Islet precursor cell (in vitro differentiated cells): Measurements from ENCODE around the gene PEX19.
A peak's percentile ranks its signal among the peaks of the same experiment; 100 is the strongest.

Experiments used
- DNase-seq: peaks from one replicate; pipeline ENCODE4 v3.0.0-alpha.2; 2018

The PEX19 gene

DNA sequence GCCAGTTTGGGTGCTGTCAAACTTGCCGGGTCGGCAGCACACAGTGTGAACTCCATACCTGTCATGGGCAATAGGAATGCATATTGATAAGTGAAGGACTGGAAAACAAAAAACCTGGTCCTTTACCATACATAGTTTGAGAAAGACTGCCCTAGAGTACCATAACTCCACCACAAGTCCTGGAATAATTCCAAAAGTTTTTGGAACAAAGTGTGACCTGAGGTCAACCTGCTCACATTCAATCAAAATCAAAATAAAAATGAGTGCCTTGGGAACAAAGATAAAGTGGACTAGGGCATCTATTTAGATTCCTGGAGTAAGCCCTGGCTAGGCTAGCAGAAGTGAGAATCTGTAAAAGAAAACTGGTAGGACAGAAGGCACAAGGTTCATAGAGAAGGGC, 7.6 kb downstream of the PEX19 start:
- DNase-seq: no peak

DNA sequence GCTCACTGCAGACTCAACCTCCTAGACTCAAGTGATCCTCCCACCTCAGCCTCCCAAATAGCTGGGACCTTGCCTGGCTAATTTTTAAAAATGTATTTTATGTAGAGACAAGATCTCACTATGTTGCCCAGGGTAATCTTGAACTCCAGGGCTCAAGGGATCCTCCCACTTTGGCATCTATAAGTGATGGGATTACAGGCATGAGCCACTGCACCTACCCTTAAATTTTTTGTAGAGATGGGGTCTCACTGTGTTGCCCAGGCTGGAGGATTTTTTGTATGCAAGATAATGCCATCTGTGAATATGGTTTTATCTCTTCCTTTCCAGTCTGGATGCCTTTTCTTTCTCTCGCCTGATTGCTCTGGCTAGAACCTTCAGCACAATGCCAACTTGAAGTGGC, 13.9 kb downstream of the PEX19 start:
- DNase-seq: no peak

DNA sequence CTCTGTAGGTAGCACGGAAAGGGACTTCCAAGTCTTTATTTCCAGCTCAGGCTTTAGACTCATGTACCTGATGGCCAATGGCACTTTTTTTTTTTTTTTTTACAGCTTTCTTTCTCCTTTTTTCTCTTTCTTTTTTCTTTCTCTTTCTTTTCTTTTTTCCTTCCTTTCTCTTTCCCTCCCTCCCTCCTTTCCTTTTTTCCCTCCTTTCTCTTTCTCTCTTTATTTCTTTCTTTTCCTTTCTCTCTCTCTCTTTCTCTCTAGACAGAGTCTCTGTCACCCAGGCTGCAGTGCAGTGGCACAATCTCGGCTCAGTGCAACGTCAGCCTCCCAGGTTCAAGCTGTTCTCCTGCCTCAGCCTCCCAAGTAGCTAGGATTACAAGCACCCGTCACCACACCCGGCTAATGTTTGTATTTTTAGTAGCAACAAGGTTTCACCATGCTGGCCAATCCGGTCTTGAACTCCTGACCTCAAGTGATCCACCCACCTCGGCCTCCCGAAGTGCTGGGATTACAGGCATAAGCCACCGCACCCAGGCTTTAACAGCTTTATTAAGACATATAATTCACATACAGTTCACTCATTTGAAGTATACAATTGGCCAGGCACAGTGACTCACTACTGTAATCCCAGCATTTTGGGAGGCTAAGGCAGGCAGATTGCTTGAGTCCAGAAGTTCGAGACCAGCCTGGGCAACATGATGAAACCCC, 17.5 kb downstream of the PEX19 start:
- DNase-seq: no peak

DNA sequence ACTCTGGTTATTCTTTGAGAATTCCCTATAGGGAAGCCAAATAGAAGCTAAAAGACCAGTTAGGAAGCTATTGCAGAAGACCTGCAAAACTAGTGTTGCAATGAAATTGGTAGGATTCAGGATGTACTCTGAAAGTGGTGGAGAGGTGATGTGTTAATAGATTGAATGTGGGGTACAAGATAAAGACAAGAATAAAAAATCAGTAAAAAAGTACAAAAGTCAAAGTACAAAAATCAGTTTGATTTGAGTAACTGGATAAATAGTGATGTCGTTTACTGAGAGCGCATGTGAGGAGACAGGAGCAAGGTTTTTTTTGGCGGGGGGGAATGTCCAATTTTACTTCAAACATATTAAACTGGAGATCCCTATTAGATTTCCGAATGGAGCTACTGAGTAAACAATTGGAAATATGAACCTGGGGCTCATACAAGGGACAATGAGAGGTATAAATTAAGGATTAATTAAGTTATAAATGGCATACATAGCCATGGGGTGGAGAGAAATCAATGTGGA, 20.1 kb downstream of the PEX19 start:
- no peak for DNase-seq

DNA sequence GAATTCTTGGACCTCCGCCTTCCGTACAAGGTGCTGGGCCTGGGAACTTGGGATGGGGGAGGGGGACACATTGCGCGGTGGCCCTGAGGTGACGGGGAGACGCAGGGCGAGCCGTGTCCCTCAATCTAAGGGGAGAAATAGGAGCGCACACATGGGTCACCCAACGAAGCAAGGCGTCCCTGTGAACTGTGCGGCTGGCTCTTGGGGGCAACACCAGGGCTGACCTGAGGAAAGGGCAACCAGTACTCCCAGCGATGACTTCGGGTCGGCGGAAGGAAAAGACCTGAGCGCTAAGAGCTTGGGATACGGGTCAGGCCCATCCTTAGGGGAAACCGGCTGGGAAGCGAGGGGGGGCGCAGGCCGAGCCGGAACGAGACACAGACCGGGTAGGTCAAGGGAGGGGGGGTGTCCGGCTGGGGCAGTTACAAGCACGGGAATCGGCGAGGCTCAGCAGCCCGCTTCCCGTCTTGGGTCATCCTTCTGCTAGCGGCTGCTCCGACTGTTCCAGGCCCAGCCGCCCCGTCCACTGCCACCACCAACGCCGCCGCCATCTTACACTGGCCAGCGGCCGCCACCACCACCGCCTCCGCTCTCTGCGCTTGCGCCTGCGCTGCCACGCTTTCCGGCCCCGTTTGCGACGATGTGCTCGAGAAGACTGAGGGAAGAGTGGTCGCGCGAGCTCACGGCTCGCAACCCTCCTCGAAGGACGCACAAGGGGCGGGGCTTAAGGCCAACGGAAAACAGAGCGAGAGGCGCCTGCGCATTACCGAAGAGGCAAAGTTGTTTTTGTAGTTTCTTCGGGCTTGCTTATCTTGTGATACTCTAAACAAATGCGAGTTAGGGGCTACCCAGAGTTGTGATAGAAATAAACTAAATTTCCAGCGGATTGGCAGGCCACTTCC, 22.8 kb downstream of the PEX19 start, which contains the start of gene DCAF8:
TSS of gene DCAF8 (minus strand) at position 657 of the 902 bp plus-strand sequence. CDS start 18,541 bp downstream, outside the sequence.
- DNase-seq: peak; percentile 98

- DNase-seq: peak; percentile 77
Observed at GRCh38 chr1:160261556-160261892, 23.4 kb downstream of the PEX19 start.

- DNase-seq: peak; percentile 62
Observed at GRCh38 chr1:160260406-160261382, 24.2 kb downstream of the PEX19 start.

GRCh38 chr1:160258177-160258798, 26.6 kb downstream of the PEX19 start:
- no peak for DNase-seq

GRCh38 chr1:160257411-160258015, 27.4 kb downstream of the PEX19 start:
- no peak for DNase-seq

GRCh38 chr1:160256396-160257046, 28.4 kb downstream of the PEX19 start:
- no peak for DNase-seq

GRCh38 chr1:160255781-160256300, 29.1 kb downstream of the PEX19 start:
- no peak for DNase-seq

DNA sequence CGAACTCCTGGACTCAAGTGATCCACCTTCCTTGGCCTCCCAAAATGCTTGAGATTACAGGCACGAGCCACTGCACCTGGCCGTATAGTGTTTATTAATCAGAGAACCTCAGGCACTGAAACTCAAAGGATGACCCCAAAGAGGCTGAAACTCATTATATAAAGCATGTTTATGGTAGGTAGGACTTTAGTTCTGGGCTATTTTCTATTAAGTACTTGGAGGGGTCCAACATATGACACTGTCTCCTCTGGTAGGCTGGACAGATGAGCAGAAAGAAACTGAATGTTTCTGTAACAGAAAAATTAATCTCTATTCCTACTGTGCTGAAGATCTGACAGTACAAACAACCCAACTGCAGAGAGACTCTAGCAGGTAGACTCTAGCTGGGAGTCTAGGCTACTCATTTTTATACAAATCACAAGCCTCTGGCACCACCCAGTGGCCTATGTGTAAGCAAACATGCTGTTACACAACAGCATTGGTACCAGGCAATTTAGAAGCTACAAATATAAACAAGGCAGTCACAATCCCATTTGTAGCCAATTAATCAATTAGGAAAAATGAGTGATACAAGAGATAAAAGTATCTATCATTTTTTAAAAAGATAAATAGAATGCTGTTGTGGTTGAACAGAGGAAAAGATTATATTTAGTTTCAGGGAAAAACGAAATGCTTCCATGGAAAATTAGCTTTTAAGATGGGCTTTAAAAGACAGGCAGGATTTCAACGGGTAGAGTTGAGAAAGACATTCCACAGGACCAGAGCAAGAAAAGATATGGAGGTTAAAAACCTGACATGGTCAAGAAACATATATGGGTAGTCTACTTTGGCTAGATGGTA, 33.0 kb downstream of the PEX19 start:
- DNase-seq: peak; percentile 76

DNA sequence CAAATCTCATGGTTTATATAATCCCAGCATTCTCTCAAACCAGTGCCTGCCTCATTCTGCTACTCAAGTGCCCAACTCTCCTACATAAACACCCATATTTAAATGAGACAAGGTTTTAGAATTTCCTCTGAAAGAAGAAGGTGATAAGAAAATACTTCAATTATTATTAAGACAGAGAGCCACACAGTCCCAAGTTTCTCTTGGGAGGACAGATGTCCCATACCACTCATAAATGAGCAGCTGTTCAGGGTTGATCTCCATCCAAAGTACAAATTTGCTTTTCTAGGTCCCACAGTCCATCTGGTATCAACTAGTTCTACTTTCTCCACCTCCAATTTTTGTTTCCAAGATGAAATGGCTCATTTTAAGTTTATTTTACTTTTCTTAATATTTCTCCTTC, 33.9 kb downstream of the PEX19 start:
- DNase-seq: no peak

GRCh38 chr1:160247053-160247452, 37.9 kb downstream of the PEX19 start:
- DNase-seq: no peak

DNA sequence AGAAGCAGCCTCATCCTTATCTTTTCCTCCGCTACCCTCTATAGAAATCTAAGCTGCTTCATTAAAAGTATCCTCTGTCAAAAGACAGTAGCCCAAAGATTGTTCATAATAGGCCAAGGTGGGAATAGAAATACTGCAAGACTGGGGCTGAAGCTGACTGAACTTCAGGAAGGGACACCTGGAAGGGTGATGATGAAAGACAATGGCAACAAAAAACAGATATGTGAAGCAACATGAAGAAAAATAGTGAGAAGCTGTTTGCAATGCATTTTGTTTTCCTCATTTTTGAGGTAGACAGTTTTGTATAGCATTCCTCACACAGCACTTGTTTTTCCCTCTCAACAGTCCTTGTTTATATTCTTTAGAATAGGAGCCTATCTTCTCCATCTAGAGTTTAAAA, 39.5 kb downstream of the PEX19 start:
- no peak for DNase-seq

- DNase-seq: no peak
Observed at GRCh38 chr1:160244209-160244608, 40.7 kb downstream of the PEX19 start.

DNA sequence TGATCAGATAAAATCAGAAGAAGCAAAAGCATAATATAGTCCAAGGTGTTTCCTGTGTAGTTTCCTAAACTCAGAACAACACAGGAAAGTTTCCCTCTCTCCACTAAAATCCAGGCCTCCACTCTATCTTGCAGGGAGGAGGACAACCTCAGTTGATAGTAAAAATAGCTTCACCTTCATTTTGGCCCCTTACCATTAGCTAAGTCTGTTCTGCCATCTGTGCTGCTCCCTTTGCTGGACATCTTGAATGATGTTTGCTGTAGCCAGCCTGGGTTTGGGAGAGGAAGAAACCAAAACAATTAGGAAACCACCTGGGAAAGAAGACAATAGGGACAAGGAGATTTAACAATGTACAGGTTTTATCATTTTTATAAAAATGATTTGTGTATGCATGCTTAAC, 41.2 kb downstream of the PEX19 start:
- DNase-seq: no peak

DNA sequence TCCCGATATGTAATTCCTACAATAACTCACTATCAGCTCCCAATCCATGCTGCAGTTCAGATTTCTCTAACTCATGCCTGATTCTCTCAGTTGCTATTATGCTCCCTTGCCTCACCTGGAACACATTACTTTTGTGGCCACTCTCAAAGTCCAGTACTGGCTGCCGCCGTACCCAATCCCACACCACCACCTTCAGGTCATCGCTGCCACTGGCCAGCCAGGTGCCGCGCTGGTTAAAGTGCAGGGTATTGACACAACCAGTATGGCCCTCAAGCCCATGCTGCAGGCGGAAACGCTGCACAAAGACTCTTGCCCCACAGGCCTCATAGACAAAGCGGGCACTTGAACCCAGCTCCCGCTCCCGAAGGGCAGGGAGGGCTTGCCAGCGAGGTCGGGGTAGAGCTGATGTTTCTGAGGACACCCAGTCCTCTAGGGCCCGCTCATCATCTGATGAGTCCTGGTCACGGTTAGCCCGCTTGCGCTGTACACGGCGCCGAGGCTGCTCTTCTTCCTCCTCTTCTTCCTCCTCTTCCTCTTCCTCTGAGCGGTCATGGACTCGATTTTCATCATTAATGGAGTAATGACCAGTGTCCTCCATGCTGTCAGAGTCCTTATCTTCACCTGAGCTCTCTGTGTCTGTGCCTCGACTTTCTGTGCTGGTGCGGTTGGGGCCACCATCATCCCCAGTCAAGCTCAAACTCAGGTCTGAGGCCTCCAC, 45.2 kb downstream of the PEX19 start:
- DNase-seq: no peak

DNA sequence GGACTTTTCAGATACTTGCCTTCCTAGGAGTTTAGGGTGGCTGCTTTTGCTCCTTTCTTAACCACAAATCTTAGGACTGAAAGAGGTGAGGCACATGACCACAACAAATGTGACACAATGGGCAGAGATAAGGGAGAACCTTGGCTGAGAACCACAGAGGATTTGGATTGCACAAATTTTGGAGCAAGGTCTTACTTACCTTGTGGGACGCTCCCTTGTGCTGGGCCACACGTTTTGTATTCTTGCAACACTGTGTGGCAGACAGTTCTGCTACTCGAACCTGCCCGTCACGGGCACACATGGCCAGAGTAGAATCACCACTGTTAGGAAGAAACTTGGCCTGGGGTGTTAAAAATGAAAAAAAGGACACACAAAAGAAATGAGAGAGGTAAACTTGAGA, 46.5 kb downstream of the PEX19 start:
- no peak for DNase-seq
